ENCODE measurements around the gene ADAMTS2.
A peak's percentile ranks its signal among the peaks of the same experiment; 100 is the strongest.

The ADAMTS2 gene

DNA sequence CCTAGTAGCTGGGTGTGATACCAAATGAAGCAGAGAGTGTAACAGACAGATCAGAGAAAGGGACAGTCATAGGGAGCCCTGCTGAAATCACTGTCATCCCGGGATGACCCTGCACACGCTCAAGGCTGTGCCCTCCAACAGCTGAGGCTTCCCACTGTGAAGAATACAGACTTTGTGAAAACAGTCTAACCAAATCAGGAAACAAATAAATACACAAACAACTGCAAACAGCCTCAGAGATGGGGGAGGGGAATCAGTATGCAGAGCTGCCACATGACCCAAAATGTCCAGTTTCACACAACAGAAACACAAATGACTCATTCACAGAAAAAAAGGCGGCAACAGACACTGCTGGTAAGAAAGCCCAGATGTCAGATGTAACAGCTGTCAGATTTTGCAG lies 101.9 kb downstream of the ADAMTS2 start:
- peak; percentile 50 for DNase-seq

DNA sequence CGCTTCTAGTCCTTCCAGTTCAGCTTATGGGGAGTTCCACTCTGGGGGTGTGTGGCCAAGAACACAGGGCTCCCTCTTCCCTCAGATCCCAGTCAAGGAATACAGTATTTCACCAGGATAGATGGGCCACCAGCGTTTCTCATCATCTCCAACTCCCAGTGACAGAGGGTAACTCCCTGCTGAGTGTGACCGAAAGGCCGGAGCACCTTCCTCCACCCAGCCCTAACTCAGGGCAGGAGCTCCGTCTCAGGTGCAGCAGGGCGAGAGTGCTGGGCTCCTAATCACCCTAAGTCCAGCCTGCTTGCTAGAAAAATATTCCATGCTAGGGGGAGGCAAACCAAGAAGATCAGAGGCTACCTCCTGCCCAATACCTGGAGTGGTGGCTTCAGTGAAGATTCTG lies 102.6 kb downstream of the ADAMTS2 start:
- DNase-seq = no peak

DNA sequence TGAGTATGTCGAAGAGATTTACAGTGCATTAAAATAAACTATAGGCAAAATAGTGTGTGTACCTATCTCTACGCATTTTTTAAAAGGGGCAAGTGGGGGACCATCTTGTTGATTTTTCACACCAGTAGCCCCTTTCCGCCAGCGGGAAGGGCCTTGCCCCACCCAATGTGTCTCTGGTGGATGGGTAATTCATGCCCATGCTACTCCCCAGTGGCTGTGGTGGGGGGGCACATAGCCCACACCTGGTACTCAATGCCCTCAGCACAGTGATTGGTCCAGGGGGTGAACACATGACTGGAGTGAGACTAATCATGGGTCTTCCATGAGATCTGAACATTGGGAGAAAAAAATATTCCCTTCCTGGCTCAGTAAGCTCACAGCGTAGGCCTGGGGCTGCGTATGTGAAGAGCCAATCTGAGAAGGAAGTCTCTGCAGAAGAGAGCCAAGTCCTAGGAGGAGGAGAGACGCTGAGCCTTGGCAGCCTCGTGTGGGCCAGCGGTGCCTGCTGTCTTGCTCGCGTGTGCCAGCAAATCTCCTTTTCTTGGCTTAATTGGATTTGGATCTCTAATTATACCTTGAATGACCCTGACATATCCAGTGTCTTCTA lies 103.4 kb downstream of the ADAMTS2 start:
- DNase-seq = no peak

DNA sequence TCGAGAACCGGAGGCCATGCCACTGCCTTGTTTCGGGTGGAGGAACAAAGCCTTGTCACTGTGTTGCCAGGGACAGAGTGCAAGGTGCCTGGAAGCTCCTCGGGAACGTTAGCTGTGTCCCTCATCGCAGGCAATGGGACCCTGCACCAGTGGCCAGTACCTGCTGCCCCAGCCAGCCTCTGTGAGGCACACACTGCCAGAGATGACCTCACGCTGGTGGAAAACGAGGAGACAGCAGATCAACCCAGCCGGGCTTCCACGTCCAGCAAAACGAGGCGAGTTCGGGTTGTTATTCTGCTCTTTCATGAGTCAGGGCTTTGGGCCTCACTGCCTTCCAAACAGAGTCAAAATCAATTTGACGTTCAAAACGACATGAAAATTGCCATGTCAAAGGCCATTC lies 104.1 kb downstream of the ADAMTS2 start:
- DNase-seq = no peak

DNA sequence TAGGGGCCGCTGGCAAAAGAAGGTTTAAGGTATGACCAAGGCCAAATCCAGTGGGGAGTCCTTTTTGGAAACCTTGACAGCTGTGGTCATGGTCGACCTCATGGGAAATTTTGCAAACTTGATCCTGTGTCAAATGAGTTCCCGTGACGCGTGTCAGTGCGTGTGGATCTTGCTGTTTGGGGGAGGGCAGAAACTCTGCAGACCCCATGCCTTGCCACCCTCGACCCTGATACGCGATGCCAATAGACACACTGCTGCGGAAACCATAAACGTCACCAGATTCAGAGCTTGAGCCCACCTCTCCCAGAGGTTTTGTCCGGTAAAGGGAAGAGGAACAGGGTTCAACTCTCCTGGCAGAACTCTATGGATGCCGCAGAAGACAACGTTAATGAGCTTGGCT lies 104.7 kb downstream of the ADAMTS2 start:
- DNase-seq = no peak

DNA sequence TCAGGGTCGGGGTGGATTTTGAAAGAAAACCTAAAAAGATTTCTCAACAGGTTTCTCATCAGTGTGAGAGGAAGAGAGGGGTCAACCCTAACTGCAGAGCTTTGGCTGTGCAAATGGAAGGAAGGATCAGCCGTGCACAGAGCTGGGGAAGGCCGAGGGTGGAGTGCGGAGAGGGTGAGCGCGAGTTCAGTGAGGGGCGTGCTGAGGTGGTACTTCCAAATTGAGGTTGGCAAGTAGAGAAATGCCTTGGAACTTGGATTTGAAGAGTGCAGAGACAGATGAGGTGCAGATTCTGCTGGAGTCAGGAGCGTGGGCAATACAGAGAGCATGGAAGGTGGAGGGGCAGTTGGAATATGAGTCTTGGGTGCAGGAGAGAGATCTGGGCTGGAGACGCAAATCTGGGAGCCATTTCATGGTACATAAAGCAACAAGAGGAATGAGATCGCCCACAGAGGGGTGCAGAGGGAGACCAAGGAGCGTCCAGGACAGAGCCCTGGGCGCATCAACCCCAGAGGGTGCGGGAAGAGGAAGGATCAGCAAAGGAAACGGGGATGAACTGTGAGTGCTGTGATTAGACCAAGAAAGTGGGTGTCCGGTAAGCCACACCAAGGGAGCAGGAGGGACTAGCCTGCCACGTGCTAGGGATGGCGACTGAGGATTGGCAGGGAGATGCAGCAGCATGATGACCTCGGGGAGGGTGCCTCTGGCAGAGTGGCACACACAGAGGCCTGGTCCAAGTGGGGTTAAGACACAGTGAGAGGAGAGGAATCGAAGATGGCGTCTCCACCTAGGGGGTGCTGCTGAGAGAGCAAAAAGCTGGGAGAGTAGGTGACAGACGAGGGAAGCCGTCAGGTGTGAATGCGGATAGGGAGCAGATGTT lies 105.8 kb downstream of the ADAMTS2 start:
- no peak for DNase-seq

DNA sequence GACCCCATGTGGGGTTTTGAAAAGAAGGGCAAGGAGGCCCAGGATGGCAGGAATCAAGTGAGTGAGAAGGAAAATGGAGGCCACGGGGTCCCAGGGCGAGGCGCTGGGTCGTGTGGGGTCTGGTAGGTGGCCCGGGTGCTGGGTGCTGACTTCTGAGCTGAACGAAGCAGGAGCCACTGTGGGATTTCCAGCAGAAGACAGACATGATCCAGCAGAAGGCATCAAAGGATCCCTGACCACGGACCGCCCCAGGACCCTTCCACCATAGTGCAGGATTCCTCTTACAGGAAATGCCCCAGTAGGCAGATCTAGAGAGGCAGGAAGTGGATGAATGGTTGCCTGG lies 106.7 kb downstream of the ADAMTS2 start:
- no peak for DNase-seq

DNA sequence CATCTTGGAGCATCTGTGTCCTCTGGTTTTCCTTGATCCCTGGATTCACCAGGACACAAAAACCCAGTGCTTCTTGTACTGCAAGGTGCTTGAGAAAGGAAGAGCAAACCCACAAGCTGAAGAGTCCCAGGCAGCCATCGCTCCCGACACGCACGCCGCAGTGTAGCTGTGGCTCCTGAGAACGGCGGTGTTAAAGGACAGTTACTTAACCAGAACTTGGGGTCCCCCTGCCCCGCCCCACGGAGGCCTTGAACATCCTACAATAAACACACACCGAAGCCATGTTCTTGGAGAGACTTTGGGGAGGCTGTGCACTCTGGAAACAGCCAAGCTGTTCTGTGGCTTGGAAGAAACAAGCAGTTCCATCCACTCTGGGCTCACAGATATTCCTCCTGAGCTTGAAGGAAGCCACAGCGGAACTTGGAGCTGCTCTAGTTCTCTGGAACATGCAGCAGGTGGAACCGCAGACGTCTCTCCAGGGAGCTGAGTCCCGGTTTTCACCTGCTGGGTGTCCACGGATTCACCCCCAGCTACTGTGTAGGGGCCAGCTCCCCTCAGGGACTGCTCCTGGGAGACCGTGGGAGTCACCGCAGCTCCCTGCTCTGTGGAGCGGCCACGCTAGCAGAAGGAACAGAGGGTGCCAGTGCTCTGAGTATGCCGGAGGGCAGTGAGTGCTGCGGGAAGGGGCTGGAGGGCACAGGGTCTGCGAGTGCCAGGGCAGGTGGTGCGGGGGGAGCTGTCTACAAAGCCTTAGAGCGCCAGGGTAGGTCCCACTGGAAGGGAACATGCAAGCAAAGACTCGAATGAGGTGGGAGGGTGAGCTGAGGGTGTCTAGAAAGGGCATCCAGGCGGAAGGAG lies 107.3 kb downstream of the ADAMTS2 start:
- no peak for DNase-seq

DNA sequence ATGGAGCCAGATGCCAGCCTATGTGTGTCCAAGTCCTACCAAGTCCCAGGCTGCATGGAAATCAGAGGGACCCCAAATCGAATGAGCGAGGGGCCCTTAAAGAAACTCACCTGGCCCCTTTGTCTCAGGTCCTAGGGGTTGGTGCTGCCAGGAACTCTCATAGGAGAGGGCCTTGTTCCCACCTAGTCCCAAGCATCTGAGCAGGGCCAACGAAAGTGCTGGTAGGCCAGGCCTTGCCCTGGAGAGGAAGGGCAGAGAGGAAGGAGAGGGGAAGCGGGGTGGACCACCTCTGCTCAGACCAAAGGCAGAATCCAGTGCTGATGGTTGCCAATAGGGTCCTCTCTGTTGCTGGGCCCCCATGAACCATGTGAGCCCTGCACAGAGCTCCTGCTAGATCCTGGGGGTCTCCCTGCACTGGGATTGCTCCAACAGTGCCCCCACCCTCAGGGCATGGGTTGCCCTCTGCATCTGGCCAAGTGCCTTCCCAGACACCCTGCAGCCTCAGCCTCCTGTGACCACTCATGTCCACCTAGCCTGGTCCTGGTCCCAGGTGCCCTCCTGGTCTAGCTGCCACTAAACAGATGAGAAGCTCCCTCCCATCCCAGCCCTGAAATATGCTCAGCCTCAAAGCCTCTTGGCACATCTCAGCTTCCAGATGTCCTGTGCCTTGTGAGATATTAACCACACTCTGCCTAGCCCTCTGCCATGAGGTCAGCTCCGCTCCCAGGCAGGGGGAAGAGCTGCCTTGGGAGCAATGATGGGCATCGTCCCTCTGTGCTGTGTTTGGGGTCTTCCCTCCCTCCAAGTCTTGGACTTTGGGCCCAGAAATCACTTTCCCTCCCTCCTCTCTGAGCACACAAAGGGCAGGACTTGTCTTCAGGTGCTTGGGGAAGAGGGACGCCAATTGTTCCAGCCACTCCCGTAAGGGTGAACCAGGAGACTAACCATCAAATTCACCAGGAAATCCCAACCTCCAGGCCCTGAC lies 109.6 kb downstream of the ADAMTS2 start:
- DNase-seq = no peak

DNA sequence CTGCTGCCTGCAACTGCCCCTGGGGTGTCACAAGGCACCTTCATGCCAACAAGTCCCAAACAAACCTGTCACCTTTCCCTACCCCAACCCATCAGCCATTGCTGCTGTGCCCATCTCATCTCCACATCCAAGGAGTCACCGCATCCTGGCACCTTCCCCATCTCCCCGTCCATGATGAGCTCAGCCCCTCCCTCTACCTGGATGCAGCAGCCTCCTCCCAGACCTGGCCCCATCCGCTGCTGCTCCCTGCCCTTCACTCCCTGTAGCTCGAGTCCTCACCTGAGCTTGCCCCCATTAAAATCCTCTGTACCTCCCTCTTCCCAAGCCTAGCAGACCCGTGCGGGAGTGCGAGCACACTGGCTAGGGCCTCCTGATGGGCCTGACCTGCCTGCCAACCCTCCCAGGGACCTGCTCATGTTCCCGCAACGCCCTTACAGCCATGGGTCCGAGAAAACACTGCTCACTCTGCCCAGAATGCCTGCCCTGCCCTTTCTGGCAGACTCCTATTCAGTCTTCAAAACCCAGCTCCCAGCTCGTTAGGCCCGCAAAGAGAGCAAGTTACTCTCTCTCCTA lies 110.6 kb downstream of the ADAMTS2 start:
- no peak for DNase-seq

DNA sequence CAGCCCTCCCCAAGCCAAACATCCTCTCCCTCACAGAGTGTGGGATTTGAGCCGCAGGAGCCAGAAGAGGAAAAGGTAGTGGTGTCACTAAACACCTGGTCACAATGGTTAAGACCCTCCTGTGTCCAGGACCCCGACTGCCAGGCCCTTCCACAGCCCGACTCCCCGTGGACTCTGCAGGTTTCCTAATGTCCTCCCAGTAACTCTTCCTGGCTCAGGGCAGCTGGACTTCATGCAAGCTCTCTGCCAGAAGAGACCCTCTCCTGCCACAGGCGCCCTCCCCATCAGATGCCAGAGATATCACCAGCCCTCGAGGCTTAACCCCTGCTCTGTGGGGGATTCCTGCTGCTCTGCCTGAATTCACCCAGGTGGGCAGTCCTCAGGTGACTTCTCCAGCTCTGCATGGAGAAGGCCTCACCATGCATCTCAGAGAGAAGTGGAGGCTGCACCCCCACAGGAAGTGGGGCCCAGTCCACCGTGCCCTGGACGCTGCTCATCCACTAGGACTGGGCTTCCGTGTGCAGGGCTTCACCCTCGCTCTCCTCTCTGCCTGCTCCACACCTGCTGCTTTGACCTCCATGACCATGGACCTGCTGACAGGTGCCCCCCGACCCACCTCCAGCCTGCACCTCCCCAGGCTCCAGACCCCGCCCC lies 111.2 kb downstream of the ADAMTS2 start:
- no peak for DNase-seq

DNA sequence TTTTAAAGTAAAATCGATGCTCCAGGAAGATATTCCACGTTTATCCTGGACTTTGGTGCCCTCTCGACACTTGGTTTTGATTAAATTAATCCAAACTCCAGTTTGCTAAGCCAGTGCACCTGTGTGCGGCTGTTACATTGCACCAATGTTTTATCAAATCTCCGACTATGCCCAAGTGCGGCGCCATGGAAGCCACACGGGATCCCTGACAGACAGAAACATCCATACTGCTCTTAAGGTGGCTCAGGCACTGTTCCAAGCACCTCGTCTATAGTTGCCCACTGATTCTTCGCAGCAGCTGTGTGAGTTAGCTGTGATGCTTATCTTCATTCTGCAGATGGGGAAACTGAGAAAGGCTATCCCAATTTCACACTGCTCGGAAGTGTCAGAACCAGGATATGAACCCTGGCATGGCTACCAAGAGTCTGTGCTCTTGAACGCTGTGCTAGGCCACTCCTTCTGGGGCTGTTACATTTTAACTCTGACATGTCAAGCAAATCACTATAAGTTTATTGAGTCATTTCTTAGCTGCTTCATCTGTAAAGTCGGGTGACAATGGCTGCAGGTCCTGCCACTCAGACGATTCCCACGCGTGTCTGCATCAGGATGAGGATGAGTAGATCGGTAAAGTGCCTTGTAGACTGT lies 113.0 kb downstream of the ADAMTS2 start:
- no peak for DNase-seq

DNA sequence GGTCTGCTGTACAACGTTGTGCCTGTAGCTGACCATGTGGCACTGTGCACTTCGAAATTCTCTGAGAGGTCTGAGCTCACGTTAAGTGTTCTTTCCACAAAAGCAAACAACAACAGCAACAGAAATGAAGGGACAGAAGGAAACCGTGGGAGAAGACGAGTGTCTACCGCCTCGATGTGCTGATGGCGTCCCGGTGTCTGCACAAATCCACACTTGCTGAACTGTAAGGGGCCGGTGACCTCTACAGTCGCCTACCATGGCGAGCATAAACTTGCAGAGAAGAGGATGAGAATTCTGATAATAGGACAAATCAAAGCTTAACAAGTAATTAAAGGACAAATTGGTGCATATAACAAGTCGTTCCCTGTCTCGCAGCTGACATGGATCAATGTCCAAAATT lies 114.0 kb downstream of the ADAMTS2 start:
- no peak for DNase-seq

DNA sequence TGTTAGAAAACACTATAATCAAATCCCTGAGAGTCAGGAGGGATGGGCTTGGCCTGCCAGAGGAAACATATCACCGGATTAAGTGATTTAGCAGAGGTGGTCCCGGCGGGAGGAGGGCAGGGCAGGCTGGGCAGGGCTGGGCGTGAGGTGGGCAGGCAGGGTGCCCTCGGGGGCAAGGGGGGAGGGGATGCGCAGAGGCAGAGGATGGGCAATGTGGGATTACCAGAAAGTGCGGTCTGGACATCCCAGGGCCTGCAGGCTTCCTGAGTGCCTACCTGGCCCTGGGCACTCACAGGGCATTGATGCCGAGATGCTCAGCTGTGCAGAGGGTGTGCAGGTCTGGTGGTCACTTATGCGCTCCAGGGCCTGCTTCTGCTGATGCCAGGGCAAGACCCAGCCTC lies 115.2 kb downstream of the ADAMTS2 start:
- no peak for DNase-seq

DNA sequence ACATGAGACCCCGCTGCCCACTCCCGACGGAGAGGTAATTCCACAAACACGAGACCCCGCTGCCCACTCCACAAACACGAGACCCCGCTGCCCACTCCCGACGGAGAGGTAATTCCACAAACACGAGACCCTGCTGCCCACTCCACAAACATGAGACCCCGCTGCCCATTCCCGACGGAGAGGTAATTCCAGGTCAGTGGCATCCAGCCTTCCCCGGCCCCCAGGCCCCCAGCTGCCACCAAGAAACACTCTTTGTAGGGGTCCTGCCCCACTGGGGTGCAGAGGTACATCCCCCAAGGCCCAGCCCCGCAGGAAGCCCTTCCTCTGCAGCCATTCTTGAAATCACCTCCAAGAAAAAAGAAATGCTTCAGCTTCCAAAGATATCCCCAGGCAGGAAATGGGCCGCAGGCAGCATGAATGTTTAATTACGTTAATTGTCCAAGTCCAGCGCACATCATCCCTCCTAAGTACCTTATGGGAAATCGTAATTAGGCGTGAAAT lies 115.9 kb downstream of the ADAMTS2 start:
- DNase-seq = no peak

DNA sequence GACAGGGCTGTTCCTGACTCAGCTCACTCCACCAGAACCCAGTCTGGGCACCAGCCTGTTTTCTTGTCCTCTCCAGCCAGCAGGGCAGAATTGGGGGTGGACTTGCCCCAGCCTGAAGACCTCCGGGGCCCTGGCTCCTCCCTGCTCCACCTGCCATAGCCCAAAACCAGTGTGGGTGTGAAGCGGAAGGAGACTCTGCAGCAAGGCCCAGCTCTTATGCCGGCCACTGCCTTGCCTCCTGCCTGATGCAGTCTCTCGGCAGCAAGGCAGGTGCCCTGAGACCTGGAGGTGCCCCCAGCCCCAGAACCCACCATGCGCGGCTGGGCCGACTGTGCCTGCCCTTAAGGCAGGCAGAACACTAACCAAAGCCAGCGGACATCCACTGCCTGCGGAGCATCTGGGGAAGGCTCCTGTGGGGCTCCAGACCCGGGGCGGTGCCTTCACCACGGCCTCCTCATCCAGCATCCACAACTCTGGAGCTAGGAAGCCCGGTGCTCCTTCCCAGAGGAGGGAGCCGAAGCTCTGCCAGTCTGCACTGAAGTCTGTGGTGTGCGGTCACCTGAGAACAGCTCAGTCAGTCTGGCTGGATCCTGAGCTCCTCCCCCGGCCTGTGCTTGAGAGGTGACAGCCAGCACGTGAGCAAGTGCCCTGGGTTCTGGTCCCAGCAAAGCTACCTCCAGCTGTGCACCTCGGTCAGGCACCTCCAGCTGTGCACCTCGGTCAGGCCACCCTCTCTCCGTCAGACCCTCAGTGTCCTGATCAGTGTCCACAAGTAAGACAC lies 116.7 kb downstream of the ADAMTS2 start:
- no peak for DNase-seq

DNA sequence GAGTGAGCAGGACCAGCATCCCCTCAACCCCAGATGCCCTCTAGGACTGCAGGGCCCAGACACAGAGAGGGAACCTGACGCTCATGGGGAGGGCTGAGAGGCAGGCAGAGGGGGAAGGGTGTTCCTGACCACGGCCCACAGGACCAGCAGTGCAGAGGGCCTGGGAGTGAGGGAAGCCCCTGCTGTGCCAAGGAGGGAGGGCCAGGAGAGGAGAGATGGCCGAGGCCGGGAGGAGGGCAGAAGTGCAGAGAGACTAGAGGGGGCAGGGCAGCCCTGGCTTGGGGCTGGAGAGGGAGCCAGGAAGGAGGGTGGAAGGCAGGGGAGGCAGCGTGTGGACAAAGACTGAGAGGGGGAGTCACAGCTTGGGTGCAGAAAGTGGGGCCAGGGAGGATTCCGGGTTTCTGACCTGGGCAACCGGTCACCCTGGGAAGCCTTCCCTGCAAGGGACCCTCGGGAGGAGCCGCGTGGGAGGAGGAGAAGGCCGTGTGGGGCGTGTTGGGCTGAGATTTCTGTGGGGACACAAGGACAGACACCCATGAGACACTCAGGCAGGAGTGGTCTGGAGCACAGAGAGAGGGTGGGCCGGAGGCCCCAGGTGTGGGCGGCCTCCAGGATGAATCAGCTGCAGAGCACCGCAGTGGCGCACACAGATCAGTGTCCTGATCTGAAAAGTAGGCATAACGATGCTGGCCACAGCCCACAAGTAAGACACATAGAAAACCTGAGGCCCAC lies 117.5 kb downstream of the ADAMTS2 start:
- DNase-seq = no peak

DNA sequence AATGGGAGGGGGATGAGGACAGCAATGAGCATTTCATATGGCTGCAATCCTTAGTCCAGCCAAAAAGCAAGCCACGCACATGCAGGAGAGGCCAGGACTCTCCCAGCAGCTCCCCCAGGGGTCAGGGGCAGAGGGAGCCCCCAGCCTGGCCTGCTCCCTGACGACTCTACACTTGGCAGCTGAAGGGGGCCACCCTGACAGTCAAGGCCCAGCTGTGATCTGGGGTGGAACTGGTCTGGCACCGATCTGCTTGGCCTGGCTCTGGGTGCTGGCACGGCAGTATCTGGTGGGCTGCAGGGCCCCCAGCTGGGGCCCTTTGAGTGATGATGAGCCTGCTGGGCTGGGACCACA lies 118.1 kb downstream of the ADAMTS2 start:
- DNase-seq = no peak

DNA sequence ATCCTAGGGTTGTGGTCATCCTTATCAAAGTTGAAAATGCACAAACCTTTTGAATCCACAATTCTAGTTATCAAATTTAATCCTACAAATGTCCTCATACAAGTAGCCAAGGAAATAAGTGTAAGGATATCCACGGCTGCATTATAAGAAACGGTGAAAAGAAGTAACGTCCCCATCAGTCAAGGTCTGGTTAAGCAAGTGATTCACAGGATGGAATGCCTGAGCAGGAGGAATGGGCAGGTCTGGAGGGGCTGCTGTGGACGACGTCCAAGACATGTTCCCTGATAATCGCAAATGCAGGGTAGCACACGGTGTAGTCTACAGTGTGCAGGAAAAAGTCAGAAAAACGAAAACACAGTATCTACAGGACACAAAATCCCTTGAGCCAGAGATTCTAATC lies 118.6 kb downstream of the ADAMTS2 start:
- DNase-seq = no peak
